ENCODE data around the gene COLQ.

The COLQ gene

GRCh38 chr3:15452961-15453360 is 68.5 kb downstream of the COLQ start:
- Histone ChIP-seq H3K4me3 (ENCODE audit: low read length) (no peak overlapping the region), H3K36me3 (ENCODE audit: insufficient read depth, low read depth, low read length) (no peaks in the 10 kb centered on the region), H3K4me1 (ENCODE audit: insufficient read depth, low read length) (no peaks in the 10 kb centered on the region), H3K9me3 (ENCODE audit: insufficient read depth, low read depth, low read length) (no peaks in the 10 kb centered on the region), H3K9ac (ENCODE audit: low read depth, low read length) (no peak overlapping the region), H3K27me3 (ENCODE audit: insufficient read depth, low read length) (no peaks in the 10 kb centered on the region), H3K27ac (ENCODE audit: low read length) (no peak overlapping the region)

GRCh38 chr3:15452156-15452555 is 69.3 kb downstream of the COLQ start:
- H3K27ac ChIP-seq (ENCODE audit: low read length), result no peak overlapping the region
- H3K9me3 ChIP-seq (ENCODE audit: insufficient read depth, low read depth, low read length), result no peaks in the 10 kb centered on the region
- H3K4me1 ChIP-seq (ENCODE audit: insufficient read depth, low read length), result no peaks in the 10 kb centered on the region
- no peak overlapping the region for H3K4me3 ChIP-seq (ENCODE audit: low read length)
- no peaks in the 10 kb centered on the region for H3K27me3 ChIP-seq (ENCODE audit: insufficient read depth, low read length)
- no peaks in the 10 kb centered on the region for H3K36me3 ChIP-seq (ENCODE audit: insufficient read depth, low read depth, low read length)
- H3K9ac ChIP-seq (ENCODE audit: low read depth, low read length), result no peak overlapping the region

DNA sequence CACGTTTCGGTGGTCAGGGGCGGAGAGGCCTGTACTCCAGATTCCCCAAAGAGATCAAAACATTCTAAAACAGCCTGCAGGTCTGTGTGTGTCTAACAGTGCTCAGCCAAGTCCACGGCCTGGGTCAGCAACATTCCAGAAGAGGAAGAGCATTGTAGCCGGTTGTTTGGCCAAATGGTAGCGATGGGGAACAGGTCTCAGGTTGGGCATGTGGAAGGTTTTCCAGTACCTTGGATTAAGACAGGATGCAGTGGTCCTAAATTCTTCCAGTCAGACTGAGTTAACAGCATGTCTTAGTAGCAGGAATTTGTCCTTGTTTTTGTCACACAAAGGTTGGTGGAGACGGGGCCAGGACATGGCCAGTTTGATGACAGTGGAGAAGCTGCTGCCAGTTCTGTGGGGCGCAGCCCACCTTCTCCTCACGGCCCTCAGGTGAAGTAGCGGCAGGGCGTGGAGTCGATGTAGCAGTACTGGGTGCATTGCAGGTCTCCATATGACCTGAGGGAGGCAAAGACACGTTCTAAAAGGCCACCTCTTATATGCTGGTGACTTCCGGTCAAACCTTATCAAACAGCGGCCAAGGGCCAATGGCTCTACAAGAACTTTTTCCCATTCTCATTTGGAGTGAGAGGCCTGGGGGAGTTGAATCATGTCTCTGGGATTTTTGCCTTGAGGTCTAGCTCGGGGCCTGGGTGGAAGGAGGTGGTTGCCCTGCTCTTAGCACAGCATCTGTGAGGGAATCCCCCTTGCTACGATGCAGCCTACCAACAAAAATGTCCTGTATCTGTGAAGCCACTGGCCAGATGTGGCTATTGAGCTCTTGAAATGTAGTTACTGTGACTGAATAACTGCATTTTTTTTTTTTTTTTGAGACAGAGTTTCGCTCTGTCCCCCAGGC is 70.0 kb downstream of the COLQ start:
- Histone ChIP-seq H3K9me3 (ENCODE audit: insufficient read depth, low read depth, low read length) (no peaks in the 10 kb centered on the region), H3K4me1 (ENCODE audit: insufficient read depth, low read length) (no peaks in the 10 kb centered on the region), H3K27me3 (ENCODE audit: insufficient read depth, low read length) (no peaks in the 10 kb centered on the region), H3K9ac (ENCODE audit: low read depth, low read length) (no peak overlapping the region), H3K4me3 (ENCODE audit: low read length) (no peak overlapping the region), H3K27ac (ENCODE audit: low read length) (no peak overlapping the region), H3K36me3 (ENCODE audit: insufficient read depth, low read depth, low read length) (no peaks in the 10 kb centered on the region)

DNA sequence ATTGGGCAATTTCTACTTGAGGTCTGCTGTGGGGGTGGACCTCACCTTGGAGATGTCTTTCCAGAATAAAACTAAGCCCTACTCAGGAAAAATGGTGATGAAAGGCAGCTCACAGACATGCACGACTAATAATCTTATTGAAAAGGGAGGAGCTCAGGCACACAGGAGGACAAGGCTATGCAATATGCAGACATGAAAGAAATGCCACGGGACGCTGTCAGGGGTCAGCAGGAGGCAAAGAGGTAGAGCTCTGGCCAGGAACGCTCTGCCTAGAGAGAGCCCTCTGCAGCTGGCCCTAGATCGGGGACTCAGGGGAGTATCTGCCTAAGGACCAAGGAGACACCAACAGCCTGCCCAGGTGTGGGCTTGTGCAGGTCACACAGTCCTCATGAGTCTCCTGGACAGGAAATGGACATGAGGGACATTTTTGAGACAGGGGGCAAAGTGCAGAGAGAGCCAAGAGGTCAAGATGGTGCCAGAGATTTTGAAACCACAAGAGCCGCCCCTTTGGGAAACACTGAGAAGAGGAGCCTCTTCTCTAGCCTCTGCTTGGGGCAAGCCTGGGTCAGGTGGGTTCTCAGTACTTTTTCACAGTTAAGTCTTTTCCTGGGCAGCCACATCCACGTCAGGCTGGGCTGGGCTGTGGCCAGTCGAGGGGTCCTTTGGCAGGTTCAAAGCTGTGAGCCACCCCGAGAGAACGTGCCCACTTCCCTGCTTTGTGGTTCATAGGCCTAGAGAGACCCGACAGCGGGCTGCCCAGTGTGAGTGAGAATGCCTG is 70.9 kb downstream of the COLQ start:
- Histone ChIP-seq H3K27ac (ENCODE audit: low read length) (no peak overlapping the region), H3K4me1 (ENCODE audit: insufficient read depth, low read length) (no peaks in the 10 kb centered on the region), H3K27me3 (ENCODE audit: insufficient read depth, low read length) (no peaks in the 10 kb centered on the region), H3K9me3 (ENCODE audit: insufficient read depth, low read depth, low read length) (no peaks in the 10 kb centered on the region), H3K4me3 (ENCODE audit: low read length) (no peak overlapping the region), H3K36me3 (ENCODE audit: insufficient read depth, low read depth, low read length) (no peaks in the 10 kb centered on the region), H3K9ac (ENCODE audit: low read depth, low read length) (no peak overlapping the region)

GRCh38 chr3:15449489-15450224 is 71.8 kb downstream of the COLQ start:
- Histone ChIP-seq H3K4me1 (ENCODE audit: insufficient read depth, low read length) (no peaks in the 10 kb centered on the region), H3K4me3 (ENCODE audit: low read length) (no peak overlapping the region), H3K9me3 (ENCODE audit: insufficient read depth, low read depth, low read length) (no peaks in the 10 kb centered on the region), H3K27ac (ENCODE audit: low read length) (no peak overlapping the region), H3K27me3 (ENCODE audit: insufficient read depth, low read length) (no peaks in the 10 kb centered on the region), H3K36me3 (ENCODE audit: insufficient read depth, low read depth, low read length) (no peaks in the 10 kb centered on the region), H3K9ac (ENCODE audit: low read depth, low read length) (no peak overlapping the region)

DNA sequence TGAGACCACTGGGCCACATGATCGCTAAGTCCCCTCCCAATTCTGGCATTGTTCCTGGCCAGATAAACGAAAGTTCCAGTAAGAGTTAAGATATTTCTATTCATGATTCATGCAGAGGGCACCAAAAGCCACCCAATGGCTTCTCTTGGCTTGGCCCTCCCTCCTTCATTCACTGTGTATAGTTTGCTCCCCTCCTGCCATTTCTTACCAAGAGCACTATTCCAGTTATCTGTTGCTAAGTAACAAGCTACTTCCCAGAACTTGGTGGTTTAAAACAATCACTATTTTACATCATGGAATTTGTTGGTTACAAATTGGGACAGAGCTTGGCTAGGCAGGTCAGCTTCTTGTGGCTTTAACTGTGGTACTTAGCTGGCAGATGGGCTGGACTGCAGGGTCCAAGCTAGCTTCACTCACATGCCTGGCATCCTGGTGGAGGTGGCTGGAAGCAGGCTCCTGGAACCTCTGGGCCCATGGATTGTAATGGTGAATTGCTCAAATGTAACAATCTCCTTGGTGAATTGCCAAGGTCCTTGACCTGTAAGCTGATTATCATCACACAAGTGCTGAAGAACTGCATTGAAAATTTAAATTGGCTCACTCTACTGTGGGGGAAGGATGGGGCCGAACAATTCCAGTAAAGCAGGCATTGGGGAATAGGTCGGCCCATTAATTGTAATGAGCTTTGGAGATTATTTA is 77.5 kb downstream of the COLQ start:
- Histone ChIP-seq H3K4me3 (ENCODE audit: low read length) (no peak overlapping the region), H3K9ac (ENCODE audit: low read depth, low read length) (no peak overlapping the region), H3K4me1 (ENCODE audit: insufficient read depth, low read length) (no peaks in the 10 kb centered on the region), H3K36me3 (ENCODE audit: insufficient read depth, low read depth, low read length) (peaks cover 40% of the 10 kb centered on the region), H3K27ac (ENCODE audit: low read length) (no peak overlapping the region), H3K9me3 (ENCODE audit: insufficient read depth, low read depth, low read length) (no peaks in the 10 kb centered on the region), H3K27me3 (ENCODE audit: insufficient read depth, low read length) (no peaks in the 10 kb centered on the region)

GRCh38 chr3:15440891-15441290 is 80.6 kb downstream of the COLQ start:
- H3K4me1 ChIP-seq (ENCODE audit: insufficient read depth, low read length), result no peaks in the 10 kb centered on the region
- H3K9me3 ChIP-seq (ENCODE audit: insufficient read depth, low read depth, low read length), result no peaks in the 10 kb centered on the region
- no peak overlapping the region for H3K4me3 ChIP-seq (ENCODE audit: low read length)
- no peak overlapping the region for H3K9ac ChIP-seq (ENCODE audit: low read depth, low read length)
- H3K36me3 ChIP-seq (ENCODE audit: insufficient read depth, low read depth, low read length), result peaks cover 69% of the 10 kb centered on the region
- no peak overlapping the region for H3K27ac ChIP-seq (ENCODE audit: low read length)
- H3K27me3 ChIP-seq (ENCODE audit: insufficient read depth, low read length), result no peaks in the 10 kb centered on the region

GRCh38 chr3:15439476-15439875 is 82.0 kb downstream of the COLQ start:
- Histone ChIP-seq H3K36me3 (ENCODE audit: insufficient read depth, low read depth, low read length) (peaks cover 83% of the 10 kb centered on the region), H3K4me1 (ENCODE audit: insufficient read depth, low read length) (no peaks in the 10 kb centered on the region), H3K27ac (ENCODE audit: low read length) (no peak overlapping the region)

GRCh38 chr3:15438983-15439382 is 82.5 kb downstream of the COLQ start:
- no peaks in the 10 kb centered on the region for H3K27me3 ChIP-seq (ENCODE audit: insufficient read depth, low read length)
- H3K9me3 ChIP-seq (ENCODE audit: insufficient read depth, low read depth, low read length), result no peaks in the 10 kb centered on the region
- no peaks in the 10 kb centered on the region for H3K4me1 ChIP-seq (ENCODE audit: insufficient read depth, low read length)
- no peak overlapping the region for H3K27ac ChIP-seq (ENCODE audit: low read length)
- H3K4me3 ChIP-seq (ENCODE audit: low read length), result no peak overlapping the region
- no peak overlapping the region for H3K9ac ChIP-seq (ENCODE audit: low read depth, low read length)
- H3K36me3 ChIP-seq (ENCODE audit: insufficient read depth, low read depth, low read length), result peaks cover 88% of the 10 kb centered on the region

More at GRCh38 chr3:15439476-15439875, 82.0 kb downstream of the COLQ start:
- H3K27me3 ChIP-seq (ENCODE audit: insufficient read depth, low read length), result no peaks in the 10 kb centered on the region
- H3K9ac ChIP-seq (ENCODE audit: low read depth, low read length), result no peak overlapping the region
- no peaks in the 10 kb centered on the region for H3K9me3 ChIP-seq (ENCODE audit: insufficient read depth, low read depth, low read length)
- no peak overlapping the region for H3K4me3 ChIP-seq (ENCODE audit: low read length)

DNA sequence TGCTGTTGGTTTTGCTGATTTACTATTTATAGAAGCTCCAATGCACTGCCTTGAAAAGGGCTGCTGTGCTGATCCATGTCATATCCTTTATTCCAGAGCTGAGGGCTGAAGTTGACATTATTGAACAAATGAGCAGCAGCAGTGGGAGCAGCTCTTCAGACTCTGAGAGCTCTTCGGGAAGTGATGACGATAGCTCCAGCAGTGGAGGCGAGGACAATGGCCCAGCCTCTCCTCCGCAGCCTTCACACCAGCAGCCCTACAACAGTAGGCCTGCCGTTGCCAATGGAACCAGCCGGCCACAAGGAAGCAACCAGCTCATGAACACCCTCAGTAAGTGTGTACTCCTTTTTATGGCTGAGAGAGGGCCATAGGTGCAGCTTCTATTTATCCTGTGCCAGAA is 85.3 kb downstream of the COLQ start:
- no peaks in the 10 kb centered on the region for H3K4me1 ChIP-seq (ENCODE audit: insufficient read depth, low read length)
- no peaks in the 10 kb centered on the region for H3K27me3 ChIP-seq (ENCODE audit: insufficient read depth, low read length)

DNA sequence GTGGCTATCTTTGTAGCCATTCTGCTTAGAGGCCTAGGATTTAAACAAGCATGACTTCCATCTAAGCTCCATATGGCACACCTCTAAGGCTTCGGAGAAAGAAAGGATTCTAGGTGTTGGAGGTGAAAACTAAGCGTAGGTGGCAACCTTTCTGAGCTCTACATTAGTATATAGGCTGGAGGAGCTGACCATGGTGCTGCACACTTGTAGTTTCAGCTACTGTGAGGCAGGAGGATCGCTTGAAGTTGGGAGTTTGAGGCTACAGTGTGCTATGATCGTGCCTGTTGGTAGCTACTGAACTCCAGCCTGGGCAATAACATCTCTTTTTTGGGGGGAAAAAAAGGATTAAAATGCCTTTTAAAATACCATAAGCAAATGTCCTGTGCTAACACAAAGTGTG is 86.8 kb downstream of the COLQ start:
- Histone ChIP-seq H3K9ac (ENCODE audit: low read depth, low read length) (no peak overlapping the region), H3K4me3 (ENCODE audit: low read length) (no peak overlapping the region), H3K36me3 (ENCODE audit: insufficient read depth, low read depth, low read length) (peaks cover 97% of the 10 kb centered on the region), H3K27me3 (ENCODE audit: insufficient read depth, low read length) (no peaks in the 10 kb centered on the region), H3K4me1 (ENCODE audit: insufficient read depth, low read length) (no peaks in the 10 kb centered on the region), H3K9me3 (ENCODE audit: insufficient read depth, low read depth, low read length) (no peaks in the 10 kb centered on the region), H3K27ac (ENCODE audit: low read length) (no peak overlapping the region)

More for the DNA sequence above, 85.3 kb downstream of the COLQ start:
- Histone ChIP-seq H3K4me3 (ENCODE audit: low read length) (no peak overlapping the region), H3K9ac (ENCODE audit: low read depth, low read length) (no peak overlapping the region), H3K36me3 (ENCODE audit: insufficient read depth, low read depth, low read length) (peaks cover 97% of the 10 kb centered on the region), H3K27ac (ENCODE audit: low read length) (no peak overlapping the region), H3K9me3 (ENCODE audit: insufficient read depth, low read depth, low read length) (no peaks in the 10 kb centered on the region)

Measured in iPS-20b (cell line).